GM18951 (cell line): ENCODE results near the gene NUP210L.

Experiments used
- POLR2A ChIP-seq: IDR thresholded peaks from 4 replicates; pipeline ENCODE4 v1.6.1; 2011; ENCODE audit warnings: mild to moderate bottlenecking; ENCODE audit not compliant: insufficient read length, insufficient read depth; ENCODE audit errors: extremely low read depth
- in situ Hi-C: fragments of 300-500 bp; cut with MboI; formaldehyde crosslinking; loops from one replicate; pipeline ENCODE4 v1.12.0; 2022; ENCODE audit warnings: low sequenced_read_pairs, mixed read lengths, inconsistent platforms; ENCODE audit not compliant: unreplicated experiment

The NUP210L gene

GRCh38 chr1:153968000-153968363 is 186.9 kb downstream of the NUP210L start:
- in situ Hi-C loops, result no loop called here

DNA sequence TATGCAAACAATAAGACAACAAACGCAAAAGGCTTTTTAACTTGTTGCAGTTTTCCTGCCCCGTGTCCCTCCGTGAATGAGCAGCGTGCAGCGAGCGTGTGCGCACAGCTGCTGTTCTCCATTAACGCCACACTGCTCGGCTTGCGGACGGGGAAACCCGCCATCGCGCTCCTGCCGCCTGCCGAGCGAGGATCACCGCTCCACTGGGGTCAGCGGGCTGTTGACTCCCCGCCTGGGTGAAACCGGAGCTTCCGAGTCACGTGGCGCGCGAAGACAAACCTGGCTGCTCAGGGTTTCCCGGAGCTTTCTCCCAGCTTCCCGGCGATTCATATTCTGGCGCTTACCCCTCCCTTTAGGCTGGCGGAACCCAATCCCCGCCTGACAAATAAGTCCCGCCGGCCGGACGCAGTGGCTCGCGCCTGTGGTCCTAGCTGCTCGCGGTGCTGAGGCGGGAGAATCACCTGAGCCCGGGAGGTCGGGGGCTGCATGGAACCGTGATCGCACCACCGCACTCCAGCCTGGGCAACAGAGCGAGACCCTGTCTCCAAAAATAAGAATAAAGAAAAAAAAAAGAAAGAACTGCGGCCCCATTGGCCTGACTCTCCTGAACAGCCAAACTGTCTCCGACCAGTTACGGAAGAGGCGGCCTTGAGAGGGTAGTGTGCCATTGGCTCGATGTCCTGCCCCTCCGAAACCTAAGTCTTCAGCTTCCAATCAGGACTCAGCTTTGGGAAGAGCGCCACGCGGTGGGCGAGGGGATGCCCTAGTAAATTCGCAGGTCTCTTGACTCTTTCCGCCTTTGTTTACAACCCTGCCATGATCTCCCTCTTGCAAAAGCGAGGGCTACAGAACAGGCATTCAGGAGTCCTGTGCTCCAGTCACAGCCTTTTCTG is 187.5 kb downstream of the NUP210L start, which contains the start of gene CREB3L4:
TSS of gene CREB3L4 (plus strand) at position 796 of the 893 bp plus-strand sequence. CDS start 624 bp downstream, outside the sequence.
- peak; percentile 75 for TF ChIP-seq POLR2A
- in situ Hi-C loops, result no loop called here

More at GRCh38 chr1:153968000-153968363, 186.9 kb downstream of the NUP210L start:
- TF ChIP-seq POLR2A, result no peak

GRCh38 chr1:153963850-153964331 is 191.0 kb downstream of the NUP210L start:
- no peak for TF ChIP-seq POLR2A
- in situ Hi-C loops, result no loop called here

GRCh38 chr1:153963030-153963849 is 191.6 kb downstream of the NUP210L start, which contains the start of gene SLC39A1:
TSS of gene SLC39A1 (minus strand) at chr1:153963537. CDS start at chr1:153962715, 822 bp downstream.
- peak; percentile 84 for TF ChIP-seq POLR2A
- in situ Hi-C loops, result no loop called here

DNA sequence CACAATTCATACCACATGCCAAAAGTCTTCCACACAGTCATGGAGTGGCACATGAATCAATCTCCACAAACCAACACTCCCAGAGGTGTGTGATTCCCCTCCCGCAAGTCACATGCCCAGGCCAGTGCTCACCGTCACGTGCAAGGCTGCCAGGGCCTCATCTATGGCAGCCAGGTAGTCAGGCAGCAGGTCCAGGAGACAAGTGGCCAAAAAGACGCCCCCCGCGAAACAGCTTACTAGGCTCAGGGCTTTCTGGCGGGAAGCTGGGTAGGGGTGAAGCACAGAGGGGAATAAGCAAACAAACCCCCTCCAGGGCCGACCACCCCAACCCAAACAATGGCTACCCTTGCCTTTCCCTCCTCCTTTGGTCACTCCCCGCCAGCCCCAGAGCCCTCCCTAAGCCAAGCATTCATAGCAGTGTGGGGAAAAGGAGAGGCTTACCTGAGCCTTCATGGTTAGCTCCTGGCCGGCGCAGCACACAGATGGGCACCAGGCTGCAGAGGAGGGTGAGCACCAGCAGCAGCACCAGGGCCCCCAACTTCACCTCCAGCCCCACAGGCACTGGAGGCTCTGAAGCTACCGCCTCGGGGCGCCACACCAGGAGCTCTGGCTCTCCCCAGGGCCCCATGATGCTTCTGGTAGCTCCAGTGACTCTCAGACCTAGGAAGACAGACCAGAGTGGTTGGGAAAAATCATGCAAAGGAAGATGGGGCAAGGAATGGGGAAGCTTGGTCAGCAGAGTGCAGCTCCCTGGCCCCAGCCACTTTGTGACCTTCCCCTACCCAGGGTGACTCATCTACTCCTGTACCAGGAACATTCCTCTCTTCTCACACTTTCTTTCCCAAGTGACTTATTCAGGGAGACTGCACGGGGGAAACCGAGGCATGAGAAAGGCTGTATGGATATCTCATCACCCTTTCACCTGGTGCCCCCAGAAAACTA is 192.5 kb downstream of the NUP210L start:
- in situ Hi-C loops, result no loop called here

DNA sequence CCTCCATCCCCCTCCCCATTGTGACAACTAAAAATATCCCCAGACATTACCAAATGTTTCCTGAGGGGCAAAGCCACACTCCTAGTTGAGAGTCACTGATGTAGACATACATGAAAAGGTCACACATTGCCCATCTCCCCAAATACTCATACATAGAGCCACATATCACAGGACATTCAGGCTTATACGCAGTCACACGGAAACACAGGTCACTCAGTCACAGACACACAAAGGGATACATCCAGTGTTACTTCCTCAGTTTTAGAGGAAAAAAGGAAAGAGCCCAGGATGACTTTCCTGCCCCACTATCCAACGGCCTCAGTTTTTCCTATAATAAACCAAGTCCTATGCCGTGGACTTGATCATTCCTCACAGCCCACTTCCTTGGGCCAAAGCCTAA is 193.5 kb downstream of the NUP210L start:
- in situ Hi-C loops, result no loop called here
- no peak for TF ChIP-seq POLR2A

More for the DNA sequence above, 192.5 kb downstream of the NUP210L start:
- no peak for TF ChIP-seq POLR2A

DNA sequence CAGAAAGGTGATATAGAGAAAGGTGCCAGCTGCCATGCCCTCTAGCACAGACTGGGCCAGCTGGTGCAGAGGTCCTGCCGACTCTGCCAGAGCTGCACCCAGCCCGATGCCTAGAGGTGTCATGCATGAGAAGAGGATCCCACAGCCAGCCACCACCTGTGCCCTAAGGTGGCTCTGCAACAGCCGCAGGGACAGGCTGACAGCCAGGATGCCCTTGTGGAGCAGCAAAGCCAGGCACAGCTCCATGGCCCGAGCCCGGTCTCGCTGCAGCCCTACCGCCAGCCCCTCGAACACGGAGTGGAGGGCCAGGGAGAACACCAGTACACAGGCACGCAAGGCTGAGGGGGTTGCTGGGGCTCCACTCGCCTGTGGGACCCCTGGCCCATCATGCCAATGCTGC is 194.7 kb downstream of the NUP210L start:
- no peak for TF ChIP-seq POLR2A
- in situ Hi-C loops, result no loop called here

DNA sequence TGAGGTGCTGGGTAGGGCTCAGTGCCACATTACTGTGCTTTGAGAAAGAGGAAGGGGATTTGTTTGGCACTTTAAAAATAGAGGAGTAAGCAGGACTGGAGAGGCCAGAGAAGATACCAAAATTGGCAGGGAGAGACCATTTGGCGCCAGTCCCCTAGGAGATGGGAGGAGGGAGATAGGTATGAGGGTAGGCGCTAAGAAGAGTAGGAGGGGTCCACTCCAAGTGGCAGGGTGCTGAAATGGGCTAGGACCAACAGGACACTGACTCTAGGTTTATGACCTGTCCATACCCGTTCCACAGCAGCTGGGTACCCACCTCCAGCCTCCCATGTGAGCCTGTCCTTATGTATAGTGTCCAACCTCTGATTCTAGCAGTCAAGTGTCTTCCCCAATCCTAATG is 195.4 kb downstream of the NUP210L start:
- TF ChIP-seq POLR2A, result no peak
- in situ Hi-C loops, result no loop called here

GRCh38 chr1:153958961-153959260 is 196.0 kb downstream of the NUP210L start:
- no peak for TF ChIP-seq POLR2A
- in situ Hi-C loops, result no loop called here

- in situ Hi-C loops, result no loop called here
- peak; percentile 55 for TF ChIP-seq POLR2A
Measured at GRCh38 chr1:153958111-153958960, 196.5 kb downstream of the NUP210L start, which contains the start of gene CRTC2. TSS of gene CRTC2 (minus strand) at chr1:153958612. CDS start at chr1:153958497, 115 bp downstream.

- TF ChIP-seq POLR2A, result peak; percentile 50
- in situ Hi-C loops, result no loop called here
Measured at GRCh38 chr1:153957744-153958110, 197.1 kb downstream of the NUP210L start.
